GM23338 (cell line): Measurements from ENCODE around the gene DIP2C. TPM values are rescaled to one million over a fixed set of nuclear protein-coding genes. Genes with fewer than 3 reads are reported as not detected.

Experiments used
- ATAC-seq: fragments of 200-7000 bp; cut with Tn5 transposase; 3 replicates; pipeline ENCODE4 v1.9.1; 2020
- DNase-seq: peaks from one replicate; pipeline ENCODE4 v3.0.0-alpha.2; 2015; ENCODE audit warnings: low spot score
- H2AFZ ChIP-seq: fragments of 200-600 bp; sonication (generic); 2 replicates; pipeline ENCODE4 v1.8.0; 2016; ENCODE audit warnings: antibody characterized with exemption, mild to moderate bottlenecking, moderate library complexity
- H3F3A ChIP-seq: fragments of 200-600 bp; sonication (generic); replicated peaks from 2 replicates; pipeline ENCODE4 v1.8.0; 2017; ENCODE audit warnings: antibody characterized with exemption, mixed run types, low read depth
- H3K27ac ChIP-seq: fragments of 200-600 bp; sonication (generic); 2 replicates; pipeline ENCODE4 v1.6.1; 2016; ENCODE audit warnings: low read depth
- H3K27me3 ChIP-seq: fragments of 200-600 bp; sonication (generic); 2 replicates; pipeline ENCODE4 v1.8.0; 2016; ENCODE audit warnings: mild to moderate bottlenecking, mixed run types, moderate library complexity; ENCODE audit not compliant: insufficient read depth
- H3K36me3 ChIP-seq: fragments of 200-600 bp; sonication (generic); 2 replicates; pipeline ENCODE4 v1.8.0; 2016; ENCODE audit warnings: mild to moderate bottlenecking; ENCODE audit not compliant: insufficient read depth
- H3K4me1 ChIP-seq: fragments of 200-600 bp; sonication (generic); 2 replicates; pipeline ENCODE4 v1.8.0; 2016; ENCODE audit warnings: mild to moderate bottlenecking, moderate library complexity; ENCODE audit not compliant: insufficient read depth
- H3K4me2 ChIP-seq: fragments of 200-600 bp; sonication (generic); 2 replicates; pipeline ENCODE4 v1.7.1; 2017; ENCODE audit warnings: mixed run types
- H3K4me3 ChIP-seq: fragments of 200-600 bp; sonication (generic); 2 replicates; pipeline ENCODE4 v1.6.1; 2016; ENCODE audit warnings: mixed run types
- H3K79me2 ChIP-seq: fragments of 200-600 bp; sonication (generic); replicated peaks from 2 replicates; pipeline ENCODE4 v1.8.0; 2017; ENCODE audit warnings: mild to moderate bottlenecking; ENCODE audit not compliant: insufficient read depth
- H3K9me2 ChIP-seq: fragments of 200-600 bp; sonication (generic); 2 replicates; pipeline ENCODE4 v1.8.0; 2017; ENCODE audit not compliant: insufficient read depth
- H4K20me1 ChIP-seq: fragments of 200-600 bp; sonication (generic); replicated peaks from 2 replicates; pipeline ENCODE4 v1.8.0; 2017; ENCODE audit warnings: mild to moderate bottlenecking; ENCODE audit not compliant: insufficient read depth
- H3K27ac Mint-ChIP-seq: 2 replicates; pipeline ENCODE4 v1.8.0; 2020; ENCODE audit warnings: inconsistent platforms, mild to moderate bottlenecking, moderate library complexity, mixed read lengths
- H3K27me3 Mint-ChIP-seq: 3 replicates; pipeline ENCODE4 v1.8.0; 2022; ENCODE audit warnings: low read depth, mild to moderate bottlenecking, moderate library complexity, mixed read lengths, inconsistent platforms; ENCODE audit not compliant: insufficient read depth, poor library complexity
- H3K36me3 Mint-ChIP-seq: 3 replicates; pipeline ENCODE4 v1.8.0; 2021; ENCODE audit warnings: low read depth, mild to moderate bottlenecking, inconsistent platforms, moderate library complexity, mixed read lengths
- H3K4me1 Mint-ChIP-seq: 3 replicates; pipeline ENCODE4 v1.8.0; 2020; ENCODE audit warnings: mild to moderate bottlenecking, inconsistent platforms, mixed read lengths
- H3K4me3 Mint-ChIP-seq: 3 replicates; pipeline ENCODE4 v1.8.0; 2021; ENCODE audit warnings: moderate library complexity, mild to moderate bottlenecking, inconsistent platforms, mixed read lengths
- H3K9me3 Mint-ChIP-seq: 3 replicates; pipeline ENCODE4 v1.8.0; 2020; ENCODE audit warnings: moderate library complexity, mild to moderate bottlenecking, inconsistent platforms, mixed read lengths
- EZH2 ChIP-seq: fragments of 200-600 bp; sonication (generic); IDR thresholded peaks from one replicate; pipeline ENCODE4 v1.8.0; 2017; ENCODE audit warnings: antibody characterized with exemption, mild to moderate bottlenecking, low read depth; ENCODE audit not compliant: unreplicated experiment
- EZH2phosphoT487 ChIP-seq: fragments of 200-600 bp; sonication (generic); IDR thresholded peaks from one replicate; pipeline ENCODE4 v1.8.1; 2018; ENCODE audit warnings: antibody characterized with exemption; ENCODE audit not compliant: unreplicated experiment
- JUNB ChIP-seq: IDR thresholded peaks from one replicate; pipeline ENCODE4 v1.6.1; 2016; ENCODE audit warnings: antibody characterized with exemption; ENCODE audit not compliant: unreplicated experiment
- NANOG ChIP-seq: IDR thresholded peaks from 2 replicates; pipeline ENCODE4 v1.6.1; 2016; ENCODE audit warnings: antibody characterized with exemption, borderline replicate concordance
- STAT1 ChIP-seq: IDR thresholded peaks from one replicate; pipeline ENCODE4 v1.6.1; 2016; ENCODE audit warnings: antibody characterized with exemption; ENCODE audit not compliant: unreplicated experiment
- polyA plus RNA-seq: library from polyadenylated mRNA; unstranded; fragments of >200 nt; fragmentation: Nextera tagmentation; extraction: Ambion mirVana; gene quantifications from 2 replicates; pipeline ENCODE4 v1.2.1, GENCODE V29; 2016
- total RNA-seq: library from RNA; depleted of rRNA; stranded (reverse); fragments of >200 nt; shearing (Covaris generic); gene quantifications from 2 replicates; pipeline ENCODE4 v1.2.3, GENCODE V29; 2014
- TF ChIP-seq, protein P1 (sequence below): fragments of 250-450 bp; sonication (Bioruptor Pico); IDR thresholded peaks from 2 replicates; pipeline ENCODE4 v1.5.0; 2020; ENCODE audit warnings: mild to moderate bottlenecking, moderate library complexity

DIP2C gene
- total and polyA plus RNA-seq, 2 experiments from 2014 or later, result 5.1 to 7.7 TPM

DNA sequence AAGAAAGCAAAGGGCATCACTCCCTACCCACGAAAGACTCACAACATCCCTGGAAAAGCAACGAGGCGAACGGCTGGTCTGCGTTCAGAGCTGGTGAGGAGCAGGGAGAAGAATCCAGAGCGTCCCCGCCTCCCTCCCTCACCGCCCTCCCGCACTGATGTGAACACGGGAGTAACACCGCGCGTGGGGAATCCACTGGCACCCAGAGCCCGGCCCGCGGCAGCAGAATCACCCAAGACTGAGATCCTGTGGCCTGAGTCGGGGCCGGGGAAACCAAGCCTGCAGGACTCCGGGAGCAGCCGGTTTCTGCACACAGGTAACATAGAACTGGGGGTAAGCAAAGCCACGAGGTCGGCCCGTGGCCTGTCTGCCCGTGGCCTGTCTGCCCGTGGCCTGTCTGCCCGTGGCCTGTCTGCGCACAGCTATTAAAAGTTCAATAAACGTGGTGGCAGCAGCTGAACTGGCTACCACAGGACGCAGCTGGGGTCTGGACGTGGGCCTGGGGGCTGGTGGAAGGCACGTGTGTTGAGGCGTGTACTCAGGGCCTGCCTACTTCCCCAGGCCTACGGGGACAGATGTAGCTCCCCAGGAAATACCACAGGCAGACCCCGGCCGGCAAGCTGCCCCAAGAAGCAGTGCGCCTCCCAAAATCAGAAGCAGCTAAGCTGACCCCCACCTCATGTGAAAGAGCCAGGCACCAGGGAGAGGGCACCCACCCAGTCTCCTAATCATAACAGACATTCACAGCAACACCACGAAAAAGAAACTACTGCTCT, 23.0 kb downstream of the DIP2C start (continued):
- TF ChIP-seq, protein P1, sequence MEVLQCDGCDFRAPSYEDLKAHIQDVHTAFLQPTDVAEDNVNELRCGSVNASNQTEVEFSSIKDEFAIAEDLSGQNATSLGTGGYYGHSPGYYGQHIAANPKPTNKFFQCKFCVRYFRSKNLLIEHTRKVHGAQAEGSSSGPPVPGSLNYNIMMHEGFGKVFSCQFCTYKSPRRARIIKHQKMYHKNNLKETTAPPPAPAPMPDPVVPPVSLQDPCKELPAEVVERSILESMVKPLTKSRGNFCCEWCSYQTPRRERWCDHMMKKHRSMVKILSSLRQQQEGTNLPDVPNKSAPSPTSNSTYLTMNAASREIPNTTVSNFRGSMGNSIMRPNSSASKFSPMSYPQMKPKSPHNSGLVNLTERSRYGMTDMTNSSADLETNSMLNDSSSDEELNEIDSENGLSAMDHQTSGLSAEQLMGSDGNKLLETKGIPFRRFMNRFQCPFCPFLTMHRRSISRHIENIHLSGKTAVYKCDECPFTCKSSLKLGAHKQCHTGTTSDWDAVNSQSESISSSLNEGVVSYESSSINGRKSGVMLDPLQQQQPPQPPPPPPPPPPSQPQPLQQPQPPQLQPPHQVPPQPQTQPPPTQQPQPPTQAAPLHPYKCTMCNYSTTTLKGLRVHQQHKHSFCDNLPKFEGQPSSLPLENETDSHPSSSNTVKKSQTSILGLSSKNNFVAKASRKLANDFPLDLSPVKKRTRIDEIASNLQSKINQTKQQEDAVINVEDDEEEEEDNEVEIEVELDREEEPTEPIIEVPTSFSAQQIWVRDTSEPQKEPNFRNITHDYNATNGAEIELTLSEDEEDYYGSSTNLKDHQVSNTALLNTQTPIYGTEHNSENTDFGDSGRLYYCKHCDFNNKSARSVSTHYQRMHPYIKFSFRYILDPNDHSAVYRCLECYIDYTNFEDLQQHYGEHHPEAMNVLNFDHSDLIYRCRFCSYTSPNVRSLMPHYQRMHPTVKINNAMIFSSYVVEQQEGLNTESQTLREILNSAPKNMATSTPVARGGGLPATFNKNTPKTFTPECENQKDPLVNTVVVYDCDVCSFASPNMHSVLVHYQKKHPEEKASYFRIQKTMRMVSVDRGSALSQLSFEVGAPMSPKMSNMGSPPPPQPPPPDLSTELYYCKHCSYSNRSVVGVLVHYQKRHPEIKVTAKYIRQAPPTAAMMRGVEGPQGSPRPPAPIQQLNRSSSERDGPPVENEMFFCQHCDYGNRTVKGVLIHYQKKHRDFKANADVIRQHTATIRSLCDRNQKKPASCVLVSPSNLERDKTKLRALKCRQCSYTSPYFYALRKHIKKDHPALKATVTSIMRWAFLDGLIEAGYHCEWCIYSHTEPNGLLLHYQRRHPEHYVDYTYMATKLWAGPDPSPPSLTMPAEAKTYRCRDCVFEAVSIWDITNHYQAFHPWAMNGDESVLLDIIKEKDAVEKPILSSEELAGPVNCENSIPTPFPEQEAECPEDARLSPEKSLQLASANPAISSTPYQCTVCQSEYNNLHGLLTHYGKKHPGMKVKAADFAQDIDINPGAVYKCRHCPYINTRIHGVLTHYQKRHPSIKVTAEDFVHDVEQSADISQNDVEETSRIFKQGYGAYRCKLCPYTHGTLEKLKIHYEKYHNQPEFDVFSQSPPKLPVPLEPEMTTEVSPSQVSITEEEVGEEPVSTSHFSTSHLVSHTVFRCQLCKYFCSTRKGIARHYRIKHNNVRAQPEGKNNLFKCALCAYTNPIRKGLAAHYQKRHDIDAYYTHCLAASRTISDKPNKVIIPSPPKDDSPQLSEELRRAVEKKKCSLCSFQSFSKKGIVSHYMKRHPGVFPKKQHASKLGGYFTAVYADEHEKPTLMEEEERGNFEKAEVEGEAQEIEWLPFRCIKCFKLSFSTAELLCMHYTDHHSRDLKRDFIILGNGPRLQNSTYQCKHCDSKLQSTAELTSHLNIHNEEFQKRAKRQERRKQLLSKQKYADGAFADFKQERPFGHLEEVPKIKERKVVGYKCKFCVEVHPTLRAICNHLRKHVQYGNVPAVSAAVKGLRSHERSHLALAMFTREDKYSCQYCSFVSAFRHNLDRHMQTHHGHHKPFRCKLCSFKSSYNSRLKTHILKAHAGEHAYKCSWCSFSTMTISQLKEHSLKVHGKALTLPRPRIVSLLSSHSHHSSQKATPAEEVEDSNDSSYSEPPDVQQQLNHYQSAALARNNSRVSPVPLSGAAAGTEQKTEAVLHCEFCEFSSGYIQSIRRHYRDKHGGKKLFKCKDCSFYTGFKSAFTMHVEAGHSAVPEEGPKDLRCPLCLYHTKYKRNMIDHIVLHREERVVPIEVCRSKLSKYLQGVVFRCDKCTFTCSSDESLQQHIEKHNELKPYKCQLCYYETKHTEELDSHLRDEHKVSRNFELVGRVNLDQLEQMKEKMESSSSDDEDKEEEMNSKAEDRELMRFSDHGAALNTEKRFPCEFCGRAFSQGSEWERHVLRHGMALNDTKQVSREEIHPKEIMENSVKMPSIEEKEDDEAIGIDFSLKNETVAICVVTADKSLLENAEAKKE (CRISPR knock-in tag), result no peak
- TF ChIP-seq EZH2 (no peak), JUNB (no peak), EZH2phosphoT487 (no peak), STAT1 (no peak)

DNA sequence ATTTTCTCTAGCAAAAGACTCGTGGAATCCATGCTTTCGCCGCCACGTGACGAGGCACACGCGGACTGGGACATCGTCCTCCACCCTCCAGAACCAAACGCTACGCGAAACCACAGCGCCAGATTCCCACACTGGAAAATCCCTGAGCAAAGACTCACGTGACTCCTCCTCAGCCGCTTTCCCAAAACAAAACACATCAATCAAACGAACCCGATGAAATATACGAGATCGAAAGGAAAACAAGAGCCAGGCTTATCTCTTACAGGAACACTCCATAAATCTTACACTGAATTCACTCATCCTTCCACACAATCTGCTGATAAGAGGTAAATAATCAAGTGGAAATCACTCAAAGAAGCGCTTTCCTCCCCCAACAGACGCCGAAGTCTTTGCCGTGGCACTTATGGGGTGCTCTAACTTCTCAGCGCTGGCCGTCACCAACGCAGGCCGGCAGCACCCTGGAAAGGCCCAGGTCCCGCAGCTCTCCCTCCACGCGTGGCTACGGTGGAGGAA, 23.8 kb downstream of the DIP2C start:
- no peaks in the 10 kb centered on the region for H3K36me3 ChIP-seq
- no peak overlapping the region for H3K27ac ChIP-seq
- Mint-ChIP-seq H3K27me3 (peaks cover 2% of the 10 kb centered on the region), H3K36me3 (no peaks in the 10 kb centered on the region), H3K4me3 (no peak overlapping the region), H3K4me1 (peaks cover 22% of the 10 kb centered on the region), H3K9me3 (no peaks in the 10 kb centered on the region), H3K27ac (peak overlapping the region; percentile 43; the same call in 1 of the 2 replicates)
- peaks cover 31% of the 10 kb centered on the region for H3F3A ChIP-seq
- DNase-seq (no peak), ATAC-seq (no peak)
- no peak overlapping the region for H2AFZ ChIP-seq
- no peak overlapping the region for H3K4me2 ChIP-seq
- no peaks in the 10 kb centered on the region for H3K27me3 ChIP-seq
- peaks cover 81% of the 10 kb centered on the region for H3K79me2 ChIP-seq
- H3K4me3 ChIP-seq, result no peak overlapping the region
- peaks cover 10% of the 10 kb centered on the region for H3K9me2 ChIP-seq
- no peaks in the 10 kb centered on the region; the same call in 1 of the 2 replicates for H3K4me1 ChIP-seq
- H4K20me1 ChIP-seq, result peaks cover 24% of the 10 kb centered on the region
- TF ChIP-seq NANOG (no peak), STAT1 (no peak)
- TF ChIP-seq, protein P1 (CRISPR knock-in tag), result no peak
